Suprapubic skin (tissue), 4 donors: ENCODE measurements around the gene ZFP69.

ENCODE experiments used
- CTCF ChIP-seq, 2 donors: fragments of 200-600 bp in 1 of 2; fragments of 450-650 bp in 1 of 2; sonication (generic) in 1 of 2; IDR thresholded peaks; one replicate each; pipeline ENCODE4 v1.5.1; 2016 to 2019; ENCODE audit warnings: antibody characterized with exemption in 2 of 2, mild to moderate bottlenecking in 1 of 2, moderate library complexity in 1 of 2
- EP300 ChIP-seq: sonication (generic); formaldehyde crosslinking; IDR thresholded peaks from one replicate; pipeline ENCODE4 v1.6.1; 2017; ENCODE audit warnings: antibody characterized with exemption
- POLR2A ChIP-seq, 2 donors: fragments of 450-650 bp; IDR thresholded peaks; one replicate each; pipeline ENCODE4 v1.6.1; 2017; ENCODE audit warnings: antibody characterized with exemption in 2 of 2, mild to moderate bottlenecking in 2 of 2, moderate library complexity in 2 of 2
- POLR2AphosphoS5 ChIP-seq, 3 donors: sonication (generic); formaldehyde crosslinking; IDR thresholded peaks; one replicate each; pipeline ENCODE4 v1.6.1; 2017; ENCODE audit warnings: antibody characterized with exemption in 3 of 3

- TF ChIP-seq CTCF (IDR thresholded peaks at IDR 0.05) (no peak), POLR2A (IDR thresholded peaks at IDR 0.05) (no peak), POLR2AphosphoS5 (IDR thresholded peaks at IDR 0.05) (no peak), EP300 (no peak)
Observed at GRCh38 chr1:40439247-40439646, 37.8 kb upstream of the ZFP69 start.
